ENCODE results near the gene LGI2. TPM values are rescaled to one million over a fixed set of nuclear protein-coding genes. Genes with fewer than 3 reads are reported as not detected.
A peak's percentile ranks its signal among the peaks of the same experiment; 100 is the strongest.

Gene LGI2
- total and polyA plus RNA-seq, 2 of the 8 experiments (the other 6 are each of a cell fraction or from before 2014, with no cell fraction given) = 2.3 to 4.0 TPM

DNA sequence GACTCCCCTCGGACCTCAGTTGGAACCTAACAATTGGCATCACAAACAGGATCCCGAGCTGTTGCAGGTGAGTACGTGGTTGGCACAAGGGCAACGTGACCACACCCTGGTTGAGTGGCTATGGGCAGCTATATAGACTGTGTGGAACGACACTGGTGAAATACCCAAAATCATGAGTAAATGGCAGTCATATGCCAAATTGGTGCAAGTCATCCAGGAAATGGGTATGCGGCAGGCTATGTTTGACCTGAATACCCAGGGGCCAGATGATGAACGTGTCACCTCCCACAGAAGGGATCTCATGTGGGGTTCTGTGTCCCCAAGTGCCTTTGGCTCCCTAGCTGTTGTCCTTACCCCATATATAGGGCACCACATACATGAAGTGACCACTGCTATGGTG is 64.7 kb downstream of the LGI2 start:
- 63% methylated on average over 7 of the region's 7 CpGs; no CpG with 5 or more reads in 1 of the 2 experiments for WGBS, 2 experiments (ENCODE audit: extremely low coverage in 1 of 2, insufficient coverage in 1 of 2, insufficient read length in 1 of 2, insufficient replicate concordance in 2 of 2, low coverage in 1 of 2, low lambda C conversion rate in 2 of 2, missing lambda C conversion rate in 1 of 2)
- Histone ChIP-seq H3K18ac (ENCODE audit: extremely low read depth, low read length) (no peak overlapping the region), H3K4ac (replicated peaks; ENCODE audit: insufficient read length, low read depth, low read length) (no peak overlapping the region), H2BK12ac (ENCODE audit: low read depth, low read length) (no peak overlapping the region), H3K23ac (ENCODE audit: insufficient read length) (no peak overlapping the region), H3K79me2 (ENCODE audit: control insufficient read depth in 1 of 2, insufficient read depth in 2 of 2, low read length in 2 of 2) (no peaks in the 10 kb centered on the region), H3K4me3 (ENCODE audit: extremely low read depth in 1 of 4, insufficient read depth in 2 of 4, low read depth in 3 of 4, low read length in 4 of 4) (no peak overlapping the region), H2BK20ac (ENCODE audit: low read length) (no peak overlapping the region), H2AFZ (ENCODE audit: low read length) (no peak overlapping the region), H3K9ac (replicated peaks in 1 of 4; ENCODE audit: extremely low read depth in 1 of 4, low read depth in 3 of 4, low read length in 3 of 4) (no peak overlapping the region), H3K27ac (ENCODE audit: low read depth, low read length) (no peak overlapping the region), H4K5ac (ENCODE audit: insufficient read length, low read depth, low read length) (no peak overlapping the region), H2AK5ac (ENCODE audit: low read depth, low read length) (no peak overlapping the region), H4K91ac (replicated peaks; ENCODE audit: insufficient read length, low read length) (no peak overlapping the region), H3K4me1 (replicated peaks in 1 of 4; ENCODE audit: control insufficient read depth in 3 of 4, insufficient read depth in 4 of 4, low read length in 3 of 4) (peaks cover 0 to 2% (median 0%) of the 10 kb centered on the region in 4 experiments; a peak in 1 of 7 replicates), H2BK5ac (ENCODE audit: low read depth, low read length) (no peak overlapping the region), H3K9me3 (ENCODE audit: insufficient read depth in 2 of 2, low read depth in 1 of 2, low read length in 1 of 2) (peaks cover 17 to 20% of the 10 kb centered on the region in 2 experiments), H3K14ac (ENCODE audit: insufficient read length) (no peak overlapping the region), H4K20me1 (replicated peaks in 1 of 2; ENCODE audit: control insufficient read depth in 1 of 2, insufficient read depth in 2 of 2, low read length in 2 of 2) (no peaks in the 10 kb centered on the region), H2BK15ac (ENCODE audit: low read length) (no peak overlapping the region), H3K56ac (replicated peaks; ENCODE audit: insufficient read length, low read depth, low read length) (no peak overlapping the region), H3K79me1 (ENCODE audit: low read depth, low read length) (no peaks in the 10 kb centered on the region; the same call in 1 of the 2 replicates), H2BK120ac (replicated peaks; ENCODE audit: low read depth, low read length) (no peak overlapping the region), H3K36me3 (ENCODE audit: control insufficient read depth in 2 of 4, insufficient read depth in 4 of 4, low read length in 3 of 4) (0 out of 8 replicates have a peak, but pooled peaks cover 0 to 2% (median 0%) of the 10 kb centered on the region in 4 experiments), H3K27me3 (replicated peaks in 1 of 4; ENCODE audit: control insufficient read depth in 3 of 4, extremely low read depth in 1 of 4, insufficient read depth in 3 of 4, low read length in 3 of 4) (no peaks in the 10 kb centered on the region), H3K23me2 (ENCODE audit: low read depth, low read length) (no peaks in the 10 kb centered on the region), H4K8ac (ENCODE audit: extremely low read depth, insufficient read depth, low read length) (no peak overlapping the region), H3K4me2 (ENCODE audit: insufficient read depth in 1 of 2, low read depth in 2 of 2, low read length in 2 of 2) (no peak overlapping the region)
- DNase-seq (ENCODE audit: low read depth in 1 of 2, low spot score in 2 of 2) (peak in 1 of 2 experiments; percentile 23), FAIRE-seq (no peak)
- CTCF ChIA-PET (ENCODE audit: partially characterized antibody) = interaction anchor here (0.6 to 2.5 kb wide), 2 partner anchors 10 to 289 kb away, joined by 3 to 11 read pairs; no protein-coding TSS in a partner anchor
- POLR2A ChIA-PET (ENCODE audit: partially characterized antibody) = no interaction called here
- TF ChIP-seq TEAD4 (IDR thresholded peaks at IDR 0.05; ENCODE audit: low read depth, low read length) (no peak), CBX5 (IDR thresholded peaks at IDR 0.05; ENCODE audit: low read depth, low read length) (no peak), SP4 (IDR thresholded peaks at IDR 0.05; ENCODE audit: low read length) (no peak), TAF1 (IDR thresholded peaks at IDR 0.05; ENCODE audit: low read depth, low read length) (no peak), MAFK (IDR thresholded peaks at IDR 0.05; ENCODE audit: low read depth, low read length) (no peak), SIN3A (conservative IDR thresholded peaks at IDR 0.05 in 1 of 2, IDR thresholded peaks at IDR 0.05 in 1 of 2; ENCODE audit: low read depth in 1 of 2, low read length in 2 of 2) (no peak), JUND (IDR thresholded peaks at IDR 0.05; ENCODE audit: low read length) (no peak), JUN (IDR thresholded peaks at IDR 0.05; ENCODE audit: low read depth, low read length) (no peak), NRF1 (IDR thresholded peaks at IDR 0.05; ENCODE audit: low read depth, low read length) (no peak), SIX5 (IDR thresholded peaks at IDR 0.05; ENCODE audit: low read depth, low read length) (no peak), RFX5 (IDR thresholded peaks at IDR 0.05; ENCODE audit: borderline replicate concordance, low read depth, low read length) (no peak), FOSL1 (IDR thresholded peaks at IDR 0.05; ENCODE audit: insufficient read depth, low read depth, low read length) (no peak), TAF7 (optimal IDR thresholded peaks at IDR 0.05; ENCODE audit: borderline replicate concordance, low read depth, low read length) (no peak)
- TF ChIP-seq, protein P1, sequence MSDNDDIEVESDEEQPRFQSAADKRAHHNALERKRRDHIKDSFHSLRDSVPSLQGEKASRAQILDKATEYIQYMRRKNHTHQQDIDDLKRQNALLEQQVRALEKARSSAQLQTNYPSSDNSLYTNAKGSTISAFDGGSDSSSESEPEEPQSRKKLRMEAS (IDR thresholded peaks at IDR 0.05) = no peak

All from H1 (cell line).